Glutamatergic neuron (in vitro differentiated cells): Measurements from ENCODE around the gene SRPK2. TPM values are rescaled to one million over a fixed set of nuclear protein-coding genes. Genes with fewer than 3 reads are reported as not detected.
"Not testable (repeated sequence)": the region's sequence is repeated elsewhere in the genome, so short reads cannot be mapped to it uniquely, and the experiment has no call there.

Experiments used
- DNase-seq: peaks from one replicate; pipeline ENCODE4 v3.0.0; 2022
- H3K27ac Mint-ChIP-seq: one replicate; pipeline ENCODE4 v1.8.0; 2020; ENCODE audit warnings: mild to moderate bottlenecking, mixed read lengths, inconsistent platforms; ENCODE audit not compliant: unreplicated experiment
- H3K27me3 Mint-ChIP-seq: one replicate; pipeline ENCODE4 v1.8.0; 2020; ENCODE audit warnings: mild to moderate bottlenecking, moderate library complexity, mixed read lengths, inconsistent platforms; ENCODE audit not compliant: unreplicated experiment
- H3K36me3 Mint-ChIP-seq: one replicate; pipeline ENCODE4 v1.8.0; 2020; ENCODE audit warnings: mild to moderate bottlenecking, mixed read lengths, inconsistent platforms; ENCODE audit not compliant: unreplicated experiment
- H3K4me1 Mint-ChIP-seq: one replicate; pipeline ENCODE4 v1.8.0; 2020; ENCODE audit warnings: mild to moderate bottlenecking, low read depth, mixed read lengths, inconsistent platforms; ENCODE audit not compliant: unreplicated experiment
- H3K4me3 Mint-ChIP-seq: one replicate; pipeline ENCODE4 v1.8.0; 2020; ENCODE audit warnings: mild to moderate bottlenecking, mixed read lengths, inconsistent platforms; ENCODE audit not compliant: unreplicated experiment
- H3K9me3 Mint-ChIP-seq: one replicate; pipeline ENCODE4 v1.8.0; 2020; ENCODE audit warnings: mild to moderate bottlenecking, moderate library complexity, mixed read lengths, inconsistent platforms; ENCODE audit not compliant: unreplicated experiment
- total RNA-seq: library from RNA; stranded (reverse); fragmentation: NEBNext Ultra II Directional; extraction: Animal tissue kit (Norgen Biotek cat#: 25700); gene quantifications from one replicate; pipeline ENCODE4 v1.2.1, GENCODE V29; 2021; ENCODE audit not compliant: unreplicated experiment
- TF ChIP-seq, protein P1 (sequence below): fragments of 200-600 bp; sonication (generic); IDR thresholded peaks from one replicate; pipeline ENCODE4 v1.5.0; 2021; ENCODE audit not compliant: partially characterized antibody, unreplicated experiment

SRPK2 gene
- total RNA-seq, 1 donor from 2014 or later = 131 TPM

DNA sequence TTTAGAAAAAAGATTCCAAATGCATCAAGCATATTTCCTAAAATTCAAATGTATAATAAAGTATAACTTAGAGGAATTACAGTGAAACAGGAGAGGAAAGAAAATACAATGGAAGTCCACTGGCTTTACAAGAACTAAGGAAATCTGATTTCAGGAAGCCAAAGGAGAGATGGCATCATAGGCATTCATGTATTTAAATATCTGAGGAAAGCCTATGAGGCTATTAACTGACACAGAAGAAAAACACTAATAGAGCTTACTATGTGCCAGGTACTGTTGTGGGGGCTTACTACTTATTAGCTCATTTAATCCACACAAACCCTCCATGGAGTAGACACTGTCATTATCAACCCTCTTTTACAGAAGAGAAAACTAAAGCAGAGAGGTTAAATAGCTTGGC, 92.2 kb downstream of the SRPK2 start:
- H3K27ac Mint-ChIP-seq = no peak overlapping the region

DNA sequence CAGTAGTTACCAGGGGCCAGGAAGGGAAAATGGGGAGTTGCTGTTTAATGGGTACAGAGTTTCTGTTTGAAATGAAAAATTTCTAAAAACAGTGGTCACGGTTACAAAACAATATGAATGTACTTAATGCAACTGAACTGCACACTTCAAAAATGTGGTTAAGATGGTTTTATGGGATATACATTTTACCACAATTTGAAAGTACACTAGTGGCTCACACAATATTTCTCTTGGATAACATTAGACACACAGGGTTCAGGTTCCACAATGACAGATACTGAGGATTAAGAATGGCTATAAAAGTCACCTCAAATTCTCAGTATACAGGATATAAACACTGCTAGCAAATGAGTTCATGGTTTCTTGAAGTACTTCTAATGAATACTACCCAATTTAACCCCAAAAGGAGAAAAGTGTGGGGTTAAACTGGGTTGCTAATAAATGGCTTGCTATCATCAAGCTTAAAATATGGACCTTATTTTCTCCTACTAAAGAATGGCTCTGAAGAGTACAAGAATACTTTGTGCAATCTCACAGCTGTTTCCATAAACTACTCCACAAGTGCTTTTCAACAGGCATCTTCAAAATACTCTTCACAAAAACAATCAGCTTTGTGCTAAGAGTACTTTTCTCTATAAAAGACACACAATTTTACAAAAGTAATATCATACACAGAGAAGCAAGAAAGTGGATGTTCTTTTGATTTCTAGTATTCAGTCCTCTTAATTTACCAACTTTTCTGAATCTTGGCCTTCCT, 92.9 kb downstream of the SRPK2 start:
- Mint-ChIP-seq H3K4me1 (peaks cover 5% of the 10 kb centered on the region), H3K27ac (no peak overlapping the region), H3K36me3 (no peaks in the 10 kb centered on the region), H3K4me3 (no peak overlapping the region), H3K9me3 (no peaks in the 10 kb centered on the region), H3K27me3 (peaks cover 2% of the 10 kb centered on the region)
- TF ChIP-seq, protein P1, sequence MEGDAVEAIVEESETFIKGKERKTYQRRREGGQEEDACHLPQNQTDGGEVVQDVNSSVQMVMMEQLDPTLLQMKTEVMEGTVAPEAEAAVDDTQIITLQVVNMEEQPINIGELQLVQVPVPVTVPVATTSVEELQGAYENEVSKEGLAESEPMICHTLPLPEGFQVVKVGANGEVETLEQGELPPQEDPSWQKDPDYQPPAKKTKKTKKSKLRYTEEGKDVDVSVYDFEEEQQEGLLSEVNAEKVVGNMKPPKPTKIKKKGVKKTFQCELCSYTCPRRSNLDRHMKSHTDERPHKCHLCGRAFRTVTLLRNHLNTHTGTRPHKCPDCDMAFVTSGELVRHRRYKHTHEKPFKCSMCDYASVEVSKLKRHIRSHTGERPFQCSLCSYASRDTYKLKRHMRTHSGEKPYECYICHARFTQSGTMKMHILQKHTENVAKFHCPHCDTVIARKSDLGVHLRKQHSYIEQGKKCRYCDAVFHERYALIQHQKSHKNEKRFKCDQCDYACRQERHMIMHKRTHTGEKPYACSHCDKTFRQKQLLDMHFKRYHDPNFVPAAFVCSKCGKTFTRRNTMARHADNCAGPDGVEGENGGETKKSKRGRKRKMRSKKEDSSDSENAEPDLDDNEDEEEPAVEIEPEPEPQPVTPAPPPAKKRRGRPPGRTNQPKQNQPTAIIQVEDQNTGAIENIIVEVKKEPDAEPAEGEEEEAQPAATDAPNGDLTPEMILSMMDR = no peak
- no peak for DNase-seq

More for the DNA sequence above, 92.2 kb downstream of the SRPK2 start:
- no peaks in the 10 kb centered on the region for H3K36me3 Mint-ChIP-seq
- no peaks in the 10 kb centered on the region for H3K9me3 Mint-ChIP-seq
- no peak for DNase-seq
- peaks cover 5% of the 10 kb centered on the region for H3K4me1 Mint-ChIP-seq
- no peak overlapping the region for H3K4me3 Mint-ChIP-seq
- H3K27me3 Mint-ChIP-seq = peaks cover 2% of the 10 kb centered on the region
- TF ChIP-seq, protein P1 = no peak

DNA sequence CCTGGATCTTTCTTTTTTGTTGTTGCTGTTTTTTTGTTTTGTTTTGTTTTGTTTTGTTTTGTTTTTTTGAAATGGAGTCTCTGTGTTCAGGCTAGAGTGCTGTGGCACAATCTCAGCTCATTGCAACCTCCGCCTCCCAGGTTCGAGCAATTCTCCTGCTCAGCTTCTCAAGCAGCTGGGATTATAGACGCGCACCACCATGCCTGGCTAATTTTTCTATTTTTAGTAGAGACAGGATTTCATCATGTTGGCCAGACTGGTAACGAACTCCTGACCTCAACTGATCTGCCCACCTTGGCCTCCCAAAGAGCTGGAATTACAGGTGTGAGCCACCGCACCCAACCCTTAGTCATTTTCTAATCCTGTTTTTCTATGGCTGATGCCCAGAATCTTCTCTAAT, 94.2 kb downstream of the SRPK2 start:
- not testable (repeated sequence) for H3K9me3 Mint-ChIP-seq, H3K4me1 Mint-ChIP-seq, DNase-seq, H3K4me3 Mint-ChIP-seq, H3K36me3 Mint-ChIP-seq, H3K27me3 Mint-ChIP-seq, H3K27ac Mint-ChIP-seq

DNA sequence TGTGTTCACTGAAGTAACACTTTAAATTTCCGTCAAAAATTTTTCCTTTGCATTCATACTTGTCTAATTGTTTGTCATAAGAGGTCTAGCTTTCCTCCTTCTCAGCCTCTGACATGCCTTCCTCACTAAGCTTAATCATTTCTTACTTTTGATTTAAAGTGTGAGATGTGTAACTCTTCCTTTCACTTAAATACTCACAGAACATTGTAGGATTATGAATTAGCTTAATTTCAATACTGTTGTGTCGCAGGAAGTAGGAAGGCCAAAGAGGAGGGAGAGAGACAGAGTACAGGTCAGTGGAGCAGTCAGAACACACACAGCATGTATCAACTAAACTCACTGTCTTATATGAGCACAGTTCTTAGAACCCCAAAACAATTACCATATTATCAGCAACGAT, 99.0 kb downstream of the SRPK2 start:
- Mint-ChIP-seq H3K36me3 (no peaks in the 10 kb centered on the region), H3K27me3 (peaks cover 2% of the 10 kb centered on the region), H3K9me3 (no peaks in the 10 kb centered on the region), H3K4me3 (no peak overlapping the region), H3K27ac (no peak overlapping the region), H3K4me1 (no peaks in the 10 kb centered on the region)
- no peak for DNase-seq
- TF ChIP-seq, protein P1 = no peak

DNA sequence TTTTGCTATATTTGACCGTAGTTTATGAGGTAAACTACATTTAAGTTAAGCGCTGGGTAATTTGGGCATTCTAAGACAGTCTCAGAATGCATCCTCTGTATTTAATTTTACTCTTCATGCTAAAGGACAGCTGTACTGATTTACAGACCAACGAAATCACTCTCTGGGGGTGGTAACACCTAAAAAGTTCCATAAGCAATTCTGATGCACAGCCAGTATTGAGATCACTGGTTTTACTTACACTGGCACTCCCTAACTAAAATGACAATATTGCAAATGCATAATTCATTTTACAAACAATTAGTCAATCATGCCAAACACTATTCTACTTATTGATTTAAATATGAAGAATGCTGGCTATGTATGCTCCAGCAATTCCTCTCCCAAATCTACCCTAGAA, 102.3 kb downstream of the SRPK2 start:
- no peak for DNase-seq
- TF ChIP-seq, protein P1 = no peak
- Mint-ChIP-seq H3K4me1 (no peaks in the 10 kb centered on the region), H3K4me3 (no peak overlapping the region), H3K27ac (no peak overlapping the region), H3K27me3 (peaks cover 2% of the 10 kb centered on the region), H3K9me3 (no peaks in the 10 kb centered on the region), H3K36me3 (no peaks in the 10 kb centered on the region)
